Memory B cell (primary cell): ENCODE measurements around the gene BCAS3.
"Not testable (repeated sequence)": the region's sequence is repeated elsewhere in the genome, so short reads cannot be mapped to it uniquely, and the experiment has no call there.

ENCODE experiments used
- ATAC-seq: fragments of 150-1000 bp; cut with Tn5 transposase; 2 replicates; pipeline ENCODE4 v1.10.0; 2021; ENCODE audit warnings: low read depth, mild to moderate bottlenecking, moderate library complexity
- DNase-seq, 2 donors: peaks; one replicate each; pipeline ENCODE4 v3.0.0; 2022; ENCODE audit warnings: low spot score in 2 of 2
- H3K27ac Mint-ChIP-seq: one replicate; pipeline ENCODE4 v1.8.0; 2022; ENCODE audit warnings: mild to moderate bottlenecking, moderate library complexity, mixed read lengths
- H3K27me3 Mint-ChIP-seq: one replicate; pipeline ENCODE4 v1.8.0; 2022; ENCODE audit warnings: mixed read lengths
- H3K36me3 Mint-ChIP-seq: one replicate; pipeline ENCODE4 v1.8.0; 2022; ENCODE audit warnings: mild to moderate bottlenecking, mixed read lengths
- H3K4me1 Mint-ChIP-seq: one replicate; pipeline ENCODE4 v1.8.0; 2022; ENCODE audit warnings: mixed read lengths
- H3K4me3 Mint-ChIP-seq: one replicate; pipeline ENCODE4 v1.8.0; 2022; ENCODE audit warnings: mild to moderate bottlenecking, moderate library complexity, mixed read lengths
- H3K9me3 Mint-ChIP-seq: one replicate; pipeline ENCODE4 v1.8.0; 2022; ENCODE audit warnings: mixed read lengths

The BCAS3 gene

GRCh38 chr17:61357061-61357460 is 679.4 kb downstream of the BCAS3 start:
- not testable (repeated sequence) for DNase-seq, H3K27me3 Mint-ChIP-seq, H3K4me1 Mint-ChIP-seq, H3K27ac Mint-ChIP-seq, H3K4me3 Mint-ChIP-seq, H3K36me3 Mint-ChIP-seq, H3K9me3 Mint-ChIP-seq, ATAC-seq

GRCh38 chr17:61359513-61359912 is 681.9 kb downstream of the BCAS3 start:
- DNase-seq, H3K27ac Mint-ChIP-seq, H3K4me3 Mint-ChIP-seq, ATAC-seq, H3K9me3 Mint-ChIP-seq, H3K4me1 Mint-ChIP-seq, H3K36me3 Mint-ChIP-seq, H3K27me3 Mint-ChIP-seq: not testable (repeated sequence)

- H3K4me1 Mint-ChIP-seq = no peaks in the 10 kb centered on the region
- H3K9me3 Mint-ChIP-seq = no peaks in the 10 kb centered on the region
- H3K27me3 Mint-ChIP-seq = no peaks in the 10 kb centered on the region
- no peak for ATAC-seq
- H3K36me3 Mint-ChIP-seq = peaks cover 2% of the 10 kb centered on the region
- no peak overlapping the region for H3K27ac Mint-ChIP-seq
- no peak for DNase-seq
- H3K4me3 Mint-ChIP-seq = no peak overlapping the region
Observed at GRCh38 chr17:61360318-61360943, 682.8 kb downstream of the BCAS3 start.

DNA sequence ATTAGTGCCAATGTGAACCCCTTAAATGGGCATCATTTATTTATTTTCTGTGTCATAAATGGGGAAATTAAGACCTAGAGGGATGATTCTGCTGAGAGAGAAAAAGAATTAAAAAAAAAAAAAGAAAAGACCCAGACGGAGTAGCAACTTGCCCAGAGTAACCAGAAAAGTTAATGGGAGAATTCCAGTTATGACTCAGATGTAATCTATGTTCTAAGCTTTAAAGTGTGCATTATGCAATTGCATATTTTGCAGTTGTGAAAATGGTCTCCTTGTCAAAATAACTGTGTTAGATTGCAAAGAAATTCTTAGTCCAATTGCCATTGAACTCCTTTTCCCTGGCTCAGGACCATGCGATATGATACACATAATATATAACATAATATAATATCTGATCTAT is 683.4 kb downstream of the BCAS3 start:
- DNase-seq (no peak), ATAC-seq (no peak)
- Mint-ChIP-seq H3K4me3 (no peak overlapping the region), H3K4me1 (no peaks in the 10 kb centered on the region), H3K27me3 (no peaks in the 10 kb centered on the region), H3K27ac (no peak overlapping the region), H3K36me3 (peaks cover 4% of the 10 kb centered on the region), H3K9me3 (no peaks in the 10 kb centered on the region)

DNA sequence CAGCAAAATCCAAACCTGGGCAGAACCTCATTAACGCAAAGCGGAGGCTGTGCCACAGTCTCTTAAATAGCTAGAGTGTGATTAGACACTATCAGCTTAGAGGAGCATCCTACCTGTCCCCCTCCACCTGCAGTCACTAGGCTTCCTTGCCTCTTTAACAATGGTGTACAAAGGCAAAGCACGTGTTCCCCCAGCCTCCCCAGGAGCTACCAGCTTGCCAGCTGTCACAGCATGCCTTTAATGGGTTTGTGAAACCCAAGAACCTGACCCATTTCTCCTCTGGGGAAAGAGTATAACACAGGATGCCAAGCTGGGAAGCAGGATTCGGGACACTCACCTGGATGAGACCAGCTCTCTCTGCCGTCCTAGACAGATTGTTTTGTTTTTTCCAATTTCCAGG is 684.7 kb downstream of the BCAS3 start:
- peaks cover 4% of the 10 kb centered on the region for H3K36me3 Mint-ChIP-seq
- no peak overlapping the region for H3K27ac Mint-ChIP-seq
- H3K4me1 Mint-ChIP-seq = no peaks in the 10 kb centered on the region
- H3K4me3 Mint-ChIP-seq = no peak overlapping the region
- DNase-seq = no peak
- ATAC-seq = no peak
- no peaks in the 10 kb centered on the region for H3K9me3 Mint-ChIP-seq
- H3K27me3 Mint-ChIP-seq = no peaks in the 10 kb centered on the region

- ATAC-seq = no peak
- Mint-ChIP-seq H3K36me3 (peaks cover 4% of the 10 kb centered on the region), H3K9me3 (no peaks in the 10 kb centered on the region), H3K27ac (no peak overlapping the region), H3K4me1 (no peaks in the 10 kb centered on the region), H3K4me3 (no peak overlapping the region), H3K27me3 (no peaks in the 10 kb centered on the region)
- no peak for DNase-seq
Observed at GRCh38 chr17:61362852-61363600, 685.4 kb downstream of the BCAS3 start.

- H3K27ac Mint-ChIP-seq = no peak overlapping the region
Observed at GRCh38 chr17:61363601-61364462, 686.2 kb downstream of the BCAS3 start.

DNA sequence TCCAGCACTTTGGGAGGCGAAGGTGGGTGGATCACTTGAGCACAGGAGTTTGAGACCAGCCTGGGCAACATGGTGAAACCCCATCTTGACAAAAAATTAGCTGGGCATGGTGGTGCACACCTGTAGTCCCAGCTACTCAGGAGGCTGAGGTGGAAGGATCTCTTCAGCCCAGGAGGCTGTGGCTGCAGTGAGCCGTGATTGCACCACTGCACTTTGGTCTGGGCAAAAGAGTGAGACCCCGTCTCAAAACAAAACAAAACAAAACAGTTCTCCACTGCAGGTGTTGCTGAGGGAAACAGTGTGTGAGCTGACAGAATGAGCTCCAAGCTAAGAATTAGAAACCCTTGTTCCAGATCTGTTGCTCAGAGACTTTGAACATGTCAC is 686.8 kb downstream of the BCAS3 start:
- Mint-ChIP-seq H3K27ac (no peak overlapping the region), H3K9me3 (no peaks in the 10 kb centered on the region), H3K4me3 (no peak overlapping the region), H3K27me3 (no peaks in the 10 kb centered on the region), H3K36me3 (peaks cover 5% of the 10 kb centered on the region), H3K4me1 (no peaks in the 10 kb centered on the region)
- DNase-seq = no peak
- ATAC-seq = no peak

More at GRCh38 chr17:61363601-61364462, 686.2 kb downstream of the BCAS3 start:
- Mint-ChIP-seq H3K4me1 (no peaks in the 10 kb centered on the region), H3K27me3 (no peaks in the 10 kb centered on the region), H3K9me3 (no peaks in the 10 kb centered on the region), H3K36me3 (peaks cover 4% of the 10 kb centered on the region), H3K4me3 (no peak overlapping the region)
- DNase-seq = no peak
- no peak for ATAC-seq

- Mint-ChIP-seq H3K36me3 (peaks cover 7% of the 10 kb centered on the region), H3K4me1 (no peaks in the 10 kb centered on the region), H3K27ac (no peak overlapping the region), H3K27me3 (no peaks in the 10 kb centered on the region), H3K4me3 (no peak overlapping the region), H3K9me3 (no peaks in the 10 kb centered on the region)
- DNase-seq = no peak
- ATAC-seq = no peak
Observed at GRCh38 chr17:61366076-61366714, 688.5 kb downstream of the BCAS3 start.

DNA sequence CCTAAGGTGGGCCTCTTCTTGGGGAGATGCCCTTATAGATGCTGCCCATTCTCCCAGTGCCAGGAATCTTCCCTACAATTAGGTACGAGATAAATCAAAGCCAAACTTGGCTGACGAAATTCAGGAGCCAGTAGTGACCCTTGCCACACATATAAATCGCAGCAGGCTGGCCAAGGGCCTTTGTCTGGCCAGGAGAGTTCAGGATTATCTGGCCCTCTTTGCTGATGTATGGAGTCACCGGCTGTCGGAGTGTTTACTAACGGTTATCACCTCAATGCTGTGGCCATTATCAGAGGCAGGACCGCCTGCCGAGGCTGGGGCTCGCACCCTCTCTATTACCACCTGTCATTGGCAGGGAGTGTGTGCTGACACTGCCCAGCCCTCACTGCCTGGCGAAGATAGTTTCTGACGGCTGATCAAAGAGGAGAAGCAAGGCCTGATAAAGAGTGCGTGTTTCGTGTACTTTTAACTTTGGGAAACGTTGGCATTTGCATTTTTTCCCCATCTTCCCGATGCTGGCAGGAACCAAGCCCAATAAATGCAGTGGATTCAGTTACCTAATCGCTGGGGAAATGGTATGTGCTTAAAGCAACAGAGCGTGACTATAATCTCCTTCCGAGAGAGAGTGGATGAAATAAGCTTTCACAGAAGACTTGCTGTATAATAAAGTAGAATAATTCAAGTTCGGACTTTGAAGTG is 689.2 kb downstream of the BCAS3 start:
- no peak overlapping the region for H3K4me3 Mint-ChIP-seq
- DNase-seq = no peak
- H3K4me1 Mint-ChIP-seq = no peaks in the 10 kb centered on the region
- ATAC-seq = no peak
- no peaks in the 10 kb centered on the region for H3K9me3 Mint-ChIP-seq
- no peaks in the 10 kb centered on the region for H3K27me3 Mint-ChIP-seq
- peaks cover 7% of the 10 kb centered on the region for H3K36me3 Mint-ChIP-seq
- H3K27ac Mint-ChIP-seq = no peak overlapping the region

- Mint-ChIP-seq H3K4me1 (no peaks in the 10 kb centered on the region), H3K36me3 (peaks cover 12% of the 10 kb centered on the region), H3K27ac (no peak overlapping the region), H3K27me3 (no peaks in the 10 kb centered on the region), H3K4me3 (no peak overlapping the region), H3K9me3 (no peaks in the 10 kb centered on the region)
- ATAC-seq (no peak), DNase-seq (no peak)
Observed at GRCh38 chr17:61368049-61368831, 690.6 kb downstream of the BCAS3 start.

DNA sequence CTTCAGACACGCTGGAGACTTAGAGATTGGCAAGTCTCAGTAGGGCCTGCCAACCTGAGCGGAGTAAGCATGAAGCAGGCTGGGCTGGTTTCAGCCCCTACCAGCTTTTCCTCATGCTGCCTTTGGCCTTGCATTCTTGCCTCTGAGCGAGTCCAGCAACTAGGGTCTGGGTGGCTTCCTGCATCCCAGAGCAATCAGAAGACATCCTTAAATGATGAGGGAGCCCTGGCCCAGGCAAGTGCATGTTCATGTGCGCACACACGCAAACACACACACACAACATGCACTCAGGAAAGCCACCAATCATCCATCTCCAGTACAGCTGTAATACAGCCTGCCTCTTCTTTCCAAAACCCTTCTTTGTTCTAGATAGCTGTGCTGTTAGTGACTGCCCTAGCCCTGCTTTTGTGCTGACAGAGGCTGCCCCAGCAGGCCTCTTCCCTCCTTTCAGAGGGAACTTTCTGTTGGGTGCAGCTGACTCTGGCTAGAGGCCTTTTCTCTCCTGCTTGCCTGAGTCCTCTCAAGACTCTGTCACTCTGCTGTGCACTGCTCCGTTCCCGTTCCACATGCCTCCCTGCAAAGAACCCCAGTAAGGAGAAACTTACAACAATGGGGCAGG is 691.3 kb downstream of the BCAS3 start:
- Mint-ChIP-seq H3K4me1 (no peaks in the 10 kb centered on the region), H3K4me3 (no peak overlapping the region), H3K27me3 (no peaks in the 10 kb centered on the region), H3K36me3 (peaks cover 12% of the 10 kb centered on the region), H3K9me3 (no peaks in the 10 kb centered on the region), H3K27ac (no peak overlapping the region)
- no peak for ATAC-seq
- DNase-seq = no peak

DNA sequence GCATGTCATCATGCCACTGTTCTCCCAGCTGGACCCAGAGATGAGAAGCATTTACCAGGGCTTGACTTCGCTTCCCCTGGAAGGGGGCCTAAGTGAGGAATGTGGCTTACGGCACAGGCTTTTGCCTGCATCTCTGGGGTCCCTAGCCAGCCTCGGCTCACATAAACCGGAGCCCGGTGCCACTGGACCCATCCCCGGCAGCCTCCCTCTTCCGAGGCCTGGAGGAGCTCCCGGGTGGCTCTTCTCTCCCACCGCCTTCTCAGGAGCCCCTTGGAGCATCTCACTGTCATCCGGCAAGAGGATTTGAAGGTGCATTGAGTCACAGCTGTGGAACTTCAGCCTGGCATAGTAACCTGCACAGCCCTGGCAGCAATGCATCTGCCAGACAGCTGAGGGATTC is 692.1 kb downstream of the BCAS3 start:
- Mint-ChIP-seq H3K27me3 (no peaks in the 10 kb centered on the region), H3K36me3 (peaks cover 12% of the 10 kb centered on the region), H3K4me1 (peaks cover 2% of the 10 kb centered on the region), H3K4me3 (no peak overlapping the region), H3K9me3 (no peaks in the 10 kb centered on the region), H3K27ac (no peak overlapping the region)
- DNase-seq (no peak), ATAC-seq (no peak)
